Measurements from ENCODE around the gene EMC7. TPM values are rescaled to one million over a fixed set of nuclear protein-coding genes. Genes with fewer than 3 reads are reported as not detected.

EMC7 gene
- polyA plus RNA-seq, 2 of the 4 experiments (the other 2 are of a cell fraction), result 129 to 221 TPM

DNA sequence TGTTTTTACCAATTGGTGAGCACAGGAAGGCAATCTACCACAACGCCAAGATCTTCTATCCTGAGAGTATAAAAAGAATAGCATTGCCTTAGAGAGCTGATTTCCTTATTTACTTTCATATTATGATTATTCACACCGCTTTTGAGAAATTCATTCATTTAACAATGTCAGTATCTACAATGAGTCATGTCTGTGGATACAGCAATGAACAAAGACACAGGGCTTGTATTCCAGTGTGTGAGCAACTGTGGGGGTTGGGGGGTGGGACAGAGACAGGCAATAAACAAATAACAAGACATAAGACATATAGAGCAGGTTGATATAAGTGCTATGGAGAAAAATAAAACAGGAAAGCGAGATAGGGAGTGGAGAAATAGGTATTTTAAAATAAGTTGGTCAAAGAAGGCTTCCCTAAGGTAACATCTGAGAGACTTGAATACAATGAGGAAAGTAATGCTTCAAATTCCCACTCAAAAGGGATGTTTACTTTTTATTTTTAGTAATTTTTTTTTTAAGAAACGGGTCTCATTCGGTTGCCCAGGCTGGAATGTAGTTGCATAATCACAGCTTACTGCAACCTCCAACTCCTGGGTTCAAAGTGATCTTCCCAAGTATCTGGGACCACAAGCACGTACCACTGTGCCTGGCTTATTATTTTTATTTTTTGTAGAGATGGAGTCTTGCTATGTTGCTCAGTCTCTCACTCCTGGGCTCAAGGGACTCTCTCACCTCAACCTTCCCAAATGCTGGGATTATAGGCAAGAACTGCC lies 45.9 kb upstream of the EMC7 start:
- peak; percentile 35 to 79 for DNase-seq (ENCODE audit: low read depth in 1 of 2, low spot score in 1 of 2)
- ChIA-PET POLR2A (interaction anchor here (0.6 kb wide), 1 partner anchor 18 kb away, joined by 3 read pairs; no protein-coding TSS in a partner anchor), CTCF (interaction anchor here (0.8 to 2.0 kb wide), 5 partner anchors 9 to 336 kb away, joined by 3 to 5 read pairs (median 4); partner anchors contain the start of gene KATNBL1)
- peak; percentile 51 for FAIRE-seq
- Histone ChIP-seq H3K4me1 (peaks cover 20% of the 10 kb centered on the region), H3K27ac (peak overlapping the region; percentile 33 to 45; a peak in 4 of 6 replicates), H3K9me3 (no peaks in the 10 kb centered on the region), H3K4me3 (no peak overlapping the region; the same call in 2 of the 3 replicates), H3K4me2 (peak overlapping the region; percentile 65)
- TF ChIP-seq, protein P1, sequence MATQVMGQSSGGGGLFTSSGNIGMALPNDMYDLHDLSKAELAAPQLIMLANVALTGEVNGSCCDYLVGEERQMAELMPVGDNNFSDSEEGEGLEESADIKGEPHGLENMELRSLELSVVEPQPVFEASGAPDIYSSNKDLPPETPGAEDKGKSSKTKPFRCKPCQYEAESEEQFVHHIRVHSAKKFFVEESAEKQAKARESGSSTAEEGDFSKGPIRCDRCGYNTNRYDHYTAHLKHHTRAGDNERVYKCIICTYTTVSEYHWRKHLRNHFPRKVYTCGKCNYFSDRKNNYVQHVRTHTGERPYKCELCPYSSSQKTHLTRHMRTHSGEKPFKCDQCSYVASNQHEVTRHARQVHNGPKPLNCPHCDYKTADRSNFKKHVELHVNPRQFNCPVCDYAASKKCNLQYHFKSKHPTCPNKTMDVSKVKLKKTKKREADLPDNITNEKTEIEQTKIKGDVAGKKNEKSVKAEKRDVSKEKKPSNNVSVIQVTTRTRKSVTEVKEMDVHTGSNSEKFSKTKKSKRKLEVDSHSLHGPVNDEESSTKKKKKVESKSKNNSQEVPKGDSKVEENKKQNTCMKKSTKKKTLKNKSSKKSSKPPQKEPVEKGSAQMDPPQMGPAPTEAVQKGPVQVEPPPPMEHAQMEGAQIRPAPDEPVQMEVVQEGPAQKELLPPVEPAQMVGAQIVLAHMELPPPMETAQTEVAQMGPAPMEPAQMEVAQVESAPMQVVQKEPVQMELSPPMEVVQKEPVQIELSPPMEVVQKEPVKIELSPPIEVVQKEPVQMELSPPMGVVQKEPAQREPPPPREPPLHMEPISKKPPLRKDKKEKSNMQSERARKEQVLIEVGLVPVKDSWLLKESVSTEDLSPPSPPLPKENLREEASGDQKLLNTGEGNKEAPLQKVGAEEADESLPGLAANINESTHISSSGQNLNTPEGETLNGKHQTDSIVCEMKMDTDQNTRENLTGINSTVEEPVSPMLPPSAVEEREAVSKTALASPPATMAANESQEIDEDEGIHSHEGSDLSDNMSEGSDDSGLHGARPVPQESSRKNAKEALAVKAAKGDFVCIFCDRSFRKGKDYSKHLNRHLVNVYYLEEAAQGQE (IDR thresholded peaks at IDR 0.05), result no peak
- TF ChIP-seq CEBPB (IDR thresholded peaks at IDR 0.05) (peak; percentile 36 to 46; a peak in 1 of 4 replicates), JUNB (IDR thresholded peaks at IDR 0.05) (peak; percentile 44), FOXS1 (CRISPR knock-in tag; IDR thresholded peaks at IDR 0.05) (no peak), FOSL2 (IDR thresholded peaks at IDR 0.05) (peak; percentile 34; the same call in 1 of the 2 replicates), FOSL2 (CRISPR knock-in tag; IDR thresholded peaks at IDR 0.05) (peak; percentile 75), POLR2A (IDR thresholded peaks at IDR 0.05; ENCODE audit: low read length) (no peak), RAD21 (conservative IDR thresholded peaks at IDR 0.05 in 1 of 2, IDR thresholded peaks at IDR 0.05 in 1 of 2) (0 out of 5 replicates have a peak, but pooled peaks of 1 of the 2 experiments have one; percentile 2), RFX5 (IDR thresholded peaks at IDR 0.05) (no peak)
- ATAC-seq, result peak; percentile 66 to 84; a peak in 5 of 6 replicates
- WGBS (ENCODE audit: missing lambda C conversion rate), result 35% methylated on average over 6 of the region's 6 CpGs

GRCh38 chr15:34133511-34133910 lies 31.8 kb upstream of the EMC7 start:
- TF ChIP-seq HEYL (CRISPR knock-in tag; IDR thresholded peaks at IDR 0.05) (no peak), FOSL2 (IDR thresholded peaks at IDR 0.05) (no peak), FOSL2 (CRISPR knock-in tag; IDR thresholded peaks at IDR 0.05) (0 out of 2 replicates have a peak, but pooled peaks have one; percentile 15)
- peak in 1 of 2 experiments; percentile 32 for DNase-seq (ENCODE audit: low read depth in 1 of 2, low spot score in 1 of 2)
- Histone ChIP-seq H3K4me2 (peak overlapping the region; percentile 43), H3K9me3 (no peaks in the 10 kb centered on the region), H3K4me3 (no peak overlapping the region), H3K4me1 (peaks cover 15% of the 10 kb centered on the region), H3K27ac (no peak overlapping the region)
- ChIA-PET CTCF (interaction anchor here (0.6 to 1.0 kb wide), 3 partner anchors 13 to 23 kb away, joined by 3 to 4 read pairs (median 3); no protein-coding TSS in a partner anchor), POLR2A (no interaction called here)
- WGBS (ENCODE audit: missing lambda C conversion rate), result 22% methylated on average over 1 of the region's 1 CpG
- peak in 1 of 2 experiments; percentile 53; a peak in 2 of 6 replicates for ATAC-seq
- no peak for FAIRE-seq

- ATAC-seq, result no peak
- peaks cover 15% of the 10 kb centered on the region for H3K4me1 ChIP-seq
- TF ChIP-seq TP53 (CRISPR knock-in tag; IDR thresholded peaks at IDR 0.05) (no peak), ZSCAN20 (CRISPR knock-in tag; IDR thresholded peaks at IDR 0.05) (no peak), ZFP36 (IDR thresholded peaks at IDR 0.05; ENCODE audit: borderline replicate concordance, partially characterized antibody) (no peak), NPAS2 (CRISPR knock-in tag; IDR thresholded peaks at IDR 0.05; ENCODE audit: borderline replicate concordance) (no peak), EHF (CRISPR knock-in tag; IDR thresholded peaks at IDR 0.05) (no peak), RAD21 (conservative IDR thresholded peaks at IDR 0.05 in 1 of 2, IDR thresholded peaks at IDR 0.05 in 1 of 2) (no peak), JUNB (IDR thresholded peaks at IDR 0.05) (no peak), ESRRA (IDR thresholded peaks at IDR 0.05; ENCODE audit: borderline replicate concordance, low read length) (no peak), ZNF302 (CRISPR knock-in tag; IDR thresholded peaks at IDR 0.05) (no peak), CBX2 (IDR thresholded peaks at IDR 0.05; ENCODE audit: borderline replicate concordance, low read depth) (no peak), RARB (CRISPR knock-in tag; IDR thresholded peaks at IDR 0.05) (no peak), CBX8 (IDR thresholded peaks at IDR 0.05) (no peak), CEBPB (IDR thresholded peaks at IDR 0.05) (no peak), BHLHE40 (IDR thresholded peaks at IDR 0.05; ENCODE audit: low read depth, low read length) (no peak), TFCP2L1 (CRISPR knock-in tag; IDR thresholded peaks at IDR 0.05) (no peak), HOXA7 (CRISPR knock-in tag; IDR thresholded peaks at IDR 0.05) (no peak), ELK1 (IDR thresholded peaks at IDR 0.05; ENCODE audit: low read depth, low read length) (no peak), CHD4 (IDR thresholded peaks at IDR 0.05; ENCODE audit: borderline replicate concordance) (no peak), HOXB13 (CRISPR knock-in tag; IDR thresholded peaks at IDR 0.05; ENCODE audit: low read depth) (no peak)
- no peak overlapping the region for H3K4me3 ChIP-seq
- no peak for DNase-seq (ENCODE audit: low read depth in 1 of 2, low spot score in 1 of 2)
- H3K9me3 ChIP-seq, result no peaks in the 10 kb centered on the region
- CTCF ChIA-PET, result interaction anchor here (0.8 to 0.9 kb wide), 2 partner anchors 23 to 76 kb away, joined by 3 to 4 read pairs; no protein-coding TSS in a partner anchor
- FAIRE-seq, result peak; percentile 59
- WGBS (ENCODE audit: missing lambda C conversion rate), result 95% methylated on average over 1 of the region's 1 CpG
- H3K4me2 ChIP-seq, result no peak overlapping the region
- no peak overlapping the region for H3K27ac ChIP-seq
- POLR2A ChIA-PET, result no interaction called here
Measured at GRCh38 chr15:34132881-34133280, 31.2 kb upstream of the EMC7 start.
